HG03439 (cell line): Measurements from ENCODE around the gene OTC.

Source experiments
- ATAC-seq: cut with Tn5 transposase; IDR thresholded peaks from one replicate; pipeline ENCODE4 v1.9.1; 2021; ENCODE audit warnings: mild to moderate bottlenecking, moderate library complexity; ENCODE audit not compliant: unreplicated experiment

OTC gene

DNA sequence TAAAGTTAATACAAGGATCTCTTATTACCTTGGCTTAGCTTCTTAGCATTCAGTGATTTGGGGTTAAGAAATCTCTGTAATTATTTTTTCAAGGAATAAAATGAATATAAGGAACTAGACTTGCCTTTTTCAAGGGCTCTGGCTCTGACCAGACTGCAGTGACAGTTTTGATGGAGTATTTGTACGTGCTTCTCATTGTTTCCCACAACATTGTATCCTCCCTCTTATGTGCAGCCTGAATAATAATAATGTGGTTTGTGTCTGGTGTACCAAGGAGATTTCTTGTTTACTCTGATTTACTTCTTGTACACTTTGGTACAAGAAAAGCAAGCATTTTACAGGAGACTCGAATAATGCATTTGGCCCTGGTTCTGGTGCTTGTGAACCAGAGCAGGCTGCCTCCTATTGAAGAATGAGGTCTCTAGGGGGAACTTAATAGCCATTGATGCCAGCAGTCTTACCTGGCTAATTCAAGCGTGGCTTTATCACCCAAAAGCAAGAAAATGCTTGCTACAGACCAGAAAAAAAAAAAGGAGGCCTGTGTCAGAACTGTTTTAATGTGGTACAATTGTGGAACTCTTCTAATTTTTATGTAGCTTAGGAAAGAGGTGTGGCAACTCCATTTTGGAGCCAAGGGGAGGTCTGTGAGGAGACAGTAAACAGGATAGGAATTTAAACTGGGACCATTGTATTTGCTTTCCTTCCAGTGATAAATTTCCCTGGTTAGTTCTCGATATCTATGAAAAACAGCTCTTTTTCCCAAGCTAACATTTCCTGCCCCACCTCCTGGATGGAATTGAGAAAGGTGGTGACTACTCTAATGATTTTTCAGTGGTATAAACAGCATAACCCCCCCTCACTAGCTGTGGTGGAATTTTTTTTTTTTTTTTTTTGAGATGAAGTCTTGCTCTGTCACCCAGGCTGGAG lies 5.6 kb downstream of the OTC start:
- no peak for ATAC-seq

DNA sequence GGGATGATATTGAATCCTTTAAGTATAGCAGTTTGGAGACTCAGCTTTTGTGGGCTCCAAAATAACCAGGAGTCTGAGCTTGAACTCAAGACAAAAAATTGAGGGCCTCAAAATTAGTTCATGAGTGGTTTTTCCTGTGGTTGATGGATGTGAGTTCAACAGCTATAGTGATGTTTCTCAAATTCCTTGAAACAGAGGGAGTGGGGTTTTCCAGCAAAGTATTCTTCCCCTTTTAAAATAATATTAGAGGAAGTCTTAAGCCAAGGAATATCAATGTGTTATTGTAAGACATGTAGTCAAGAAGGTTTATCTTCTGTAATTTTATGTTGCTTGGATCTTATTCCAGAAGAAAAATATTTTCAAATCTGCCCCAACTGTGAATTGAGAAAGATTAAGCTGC lies 10.6 kb downstream of the OTC start:
- no peak for ATAC-seq

DNA sequence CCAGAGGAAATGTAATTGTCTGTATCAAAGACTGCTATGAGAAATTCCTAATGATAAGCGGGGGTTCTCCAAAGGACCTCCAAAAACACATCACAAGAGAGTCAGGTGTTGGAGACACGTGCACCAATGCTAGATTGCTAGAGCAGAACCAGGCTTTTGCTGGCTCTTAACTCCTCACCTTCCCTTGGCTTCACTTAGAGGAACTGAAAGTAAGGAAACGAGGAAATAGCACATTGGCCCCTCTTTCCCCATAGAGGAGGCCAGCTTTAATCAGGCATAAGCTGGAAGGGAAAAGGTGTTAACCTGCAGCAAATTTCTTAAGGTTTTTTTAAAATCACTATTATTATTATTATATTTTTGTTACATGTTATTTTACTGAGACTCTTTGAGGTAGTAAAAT lies 13.6 kb downstream of the OTC start:
- ATAC-seq, result no peak

DNA sequence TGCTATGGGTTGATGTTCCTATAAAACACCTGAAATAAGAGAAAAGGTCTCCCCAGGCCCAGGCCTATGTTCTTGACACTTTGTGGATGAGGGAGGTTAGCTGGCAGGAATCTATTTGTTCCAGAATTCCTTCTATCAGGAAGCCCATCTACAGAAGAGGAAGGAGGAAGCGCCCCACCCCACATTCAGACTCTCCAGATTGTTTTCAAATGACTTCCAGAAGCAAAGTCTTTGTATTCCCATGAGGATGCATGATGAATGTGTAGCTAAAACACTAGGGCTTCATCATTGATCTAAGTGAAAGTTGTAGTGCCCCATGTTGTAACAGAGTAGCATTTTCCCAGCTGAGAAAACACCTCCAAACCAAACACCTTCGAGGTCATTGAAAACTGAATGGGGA lies 16.4 kb downstream of the OTC start:
- ATAC-seq, result no peak

DNA sequence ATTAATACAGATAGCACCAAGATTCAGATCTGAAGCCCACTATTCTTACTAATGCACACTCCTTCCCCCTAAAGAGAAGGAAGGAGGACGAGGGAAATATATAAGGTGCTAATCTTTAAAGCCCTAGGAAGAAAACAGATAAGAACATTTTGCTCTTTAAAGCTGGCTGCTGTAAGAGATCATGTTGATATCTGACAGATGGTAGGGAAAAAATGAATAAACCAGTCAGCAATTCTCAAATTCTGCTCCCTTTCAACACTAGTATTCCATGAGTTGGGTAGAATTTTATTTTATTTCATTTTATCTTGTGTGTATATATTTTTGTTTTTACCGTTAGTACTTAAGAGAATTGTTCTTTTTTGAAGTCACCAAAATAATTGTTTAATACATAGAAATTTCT lies 19.2 kb downstream of the OTC start:
- ATAC-seq, result no peak

DNA sequence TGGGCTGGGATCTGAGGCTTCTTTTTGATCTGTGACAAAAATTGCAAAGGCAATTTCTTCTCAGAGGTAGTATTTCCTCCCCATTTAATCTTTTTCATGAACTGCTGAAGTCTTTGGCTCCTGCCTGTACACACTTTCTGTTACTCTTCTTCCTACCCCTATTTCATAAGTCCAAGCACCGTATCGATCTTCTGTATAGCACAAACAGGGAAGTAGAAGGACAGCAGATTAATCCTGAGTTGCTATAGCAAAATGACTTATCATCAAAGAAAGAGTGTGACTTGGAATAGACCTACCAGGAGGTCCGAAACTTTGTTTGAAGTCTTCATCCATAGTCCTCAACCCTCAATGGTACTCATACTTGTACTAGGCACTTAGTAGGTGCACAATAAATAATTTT lies 22.0 kb downstream of the OTC start:
- ATAC-seq, result no peak

DNA sequence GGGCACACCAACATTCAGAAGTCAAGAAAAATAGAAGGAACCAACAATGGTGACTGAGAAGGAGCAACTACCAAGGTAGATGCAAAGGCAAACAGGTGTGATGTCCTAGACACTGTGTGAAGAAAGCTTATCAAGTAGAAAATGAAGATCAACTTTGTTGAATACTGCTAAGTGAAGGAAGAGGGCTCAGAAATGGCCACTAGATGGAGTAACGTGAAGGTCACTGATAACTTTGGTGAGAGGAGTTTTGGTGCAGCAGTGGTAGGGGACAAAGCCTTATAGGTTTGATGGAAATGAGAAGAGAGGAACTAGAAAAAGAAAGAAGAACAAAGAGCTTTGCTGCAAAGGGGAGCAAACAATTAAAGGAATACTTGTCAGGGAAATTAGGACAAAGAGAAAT lies 23.5 kb downstream of the OTC start:
- ATAC-seq, result no peak

DNA sequence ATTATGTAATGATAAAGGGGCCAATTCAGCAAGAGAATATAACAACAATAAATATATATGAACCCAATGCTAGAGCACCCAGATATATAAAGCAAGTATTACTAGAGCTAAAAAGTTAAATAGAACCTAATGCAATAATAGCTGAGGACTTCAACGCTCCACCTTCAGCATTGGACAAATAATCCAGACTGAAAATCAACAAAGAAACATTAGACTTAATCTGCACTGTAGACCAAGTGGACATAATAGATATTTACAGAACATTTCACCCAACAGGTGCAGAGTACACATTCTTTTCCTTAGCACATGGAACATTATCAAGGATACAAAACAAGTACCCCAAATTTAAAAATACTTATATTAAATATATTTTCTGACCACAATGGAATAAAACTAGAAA lies 24.3 kb downstream of the OTC start:
- no peak for ATAC-seq

DNA sequence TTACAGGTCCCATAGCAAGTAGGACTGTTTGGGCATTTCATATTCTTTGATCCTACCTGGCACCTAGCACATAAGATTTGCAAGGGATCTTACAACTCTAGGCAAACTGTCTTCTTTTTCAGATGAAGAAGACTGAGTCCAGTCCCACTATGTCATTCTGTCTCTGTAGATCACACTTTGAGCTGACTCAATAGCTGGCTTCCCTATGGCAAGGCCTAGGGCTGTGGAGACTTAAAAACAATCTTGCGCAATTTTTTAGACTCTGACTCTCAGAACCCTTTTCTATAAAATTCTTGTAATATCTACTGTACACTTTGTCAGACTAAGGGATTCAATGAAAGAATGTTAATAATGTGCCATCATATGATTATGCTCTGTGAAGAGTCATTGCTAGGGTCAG lies 26.7 kb downstream of the OTC start:
- no peak for ATAC-seq

DNA sequence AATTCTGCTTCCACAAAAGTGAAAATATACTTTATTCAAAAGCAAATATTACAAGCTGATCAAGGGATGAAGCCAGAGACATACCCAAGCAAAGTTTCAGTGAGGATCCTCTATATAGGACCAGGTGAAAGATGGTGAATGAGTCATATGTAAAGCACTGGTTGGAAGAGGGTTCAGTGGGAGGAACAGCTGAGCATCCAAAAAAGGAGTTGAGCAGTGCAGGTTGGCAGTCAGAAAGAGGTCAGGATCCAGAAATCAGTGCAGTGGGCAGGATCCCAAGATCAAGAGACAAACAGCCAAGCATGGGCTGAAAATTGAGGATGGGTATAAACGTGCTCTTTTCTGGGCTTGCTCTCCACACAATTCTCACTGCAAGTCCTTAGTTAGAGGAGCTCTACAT lies 30.3 kb downstream of the OTC start:
- ATAC-seq, result no peak

DNA sequence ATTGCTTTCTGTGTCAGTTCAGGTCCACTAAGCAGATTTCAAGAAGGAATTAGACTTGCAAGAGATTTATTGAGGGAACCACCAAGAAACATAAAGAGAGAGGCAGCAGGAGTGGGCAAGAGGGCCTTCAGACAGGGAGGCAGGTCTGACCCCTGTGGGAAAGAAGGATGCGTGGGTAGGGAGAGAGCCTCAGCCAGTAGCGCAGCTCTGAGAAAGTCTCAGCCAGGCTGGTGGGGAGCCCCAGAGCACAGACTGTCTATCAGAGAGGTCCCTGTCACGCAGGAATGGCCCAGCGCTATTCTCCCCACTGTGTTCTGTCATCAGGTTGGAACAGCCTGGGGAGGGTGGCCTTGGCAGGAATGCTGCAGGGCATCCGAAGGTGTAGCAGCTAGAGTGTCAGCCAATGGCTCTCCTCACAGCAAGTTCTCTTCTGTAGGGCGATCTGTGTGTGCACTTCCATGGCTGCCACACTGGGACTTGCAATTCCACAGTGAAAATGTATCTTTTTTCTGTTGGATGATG lies 48.0 kb downstream of the OTC start:
- ATAC-seq, result no peak

DNA sequence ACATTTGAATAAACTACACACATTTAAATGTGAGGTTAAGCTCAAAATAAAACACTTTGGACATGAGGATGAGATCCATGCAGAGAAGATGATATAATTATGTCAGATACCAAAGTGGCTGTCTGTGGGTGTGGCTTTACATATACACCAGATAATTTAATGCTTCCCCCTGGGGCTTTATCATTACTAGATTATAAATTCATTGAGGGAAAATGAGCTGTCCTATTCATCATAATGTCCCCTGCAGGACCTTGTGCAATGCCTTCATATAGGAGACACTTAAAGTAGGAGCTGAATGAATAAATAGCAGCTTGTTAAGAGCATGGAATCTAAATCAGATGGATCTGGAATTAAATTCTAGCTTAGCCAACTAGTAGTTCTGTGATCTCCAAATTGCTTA lies 49.7 kb downstream of the OTC start:
- ATAC-seq, result no peak

DNA sequence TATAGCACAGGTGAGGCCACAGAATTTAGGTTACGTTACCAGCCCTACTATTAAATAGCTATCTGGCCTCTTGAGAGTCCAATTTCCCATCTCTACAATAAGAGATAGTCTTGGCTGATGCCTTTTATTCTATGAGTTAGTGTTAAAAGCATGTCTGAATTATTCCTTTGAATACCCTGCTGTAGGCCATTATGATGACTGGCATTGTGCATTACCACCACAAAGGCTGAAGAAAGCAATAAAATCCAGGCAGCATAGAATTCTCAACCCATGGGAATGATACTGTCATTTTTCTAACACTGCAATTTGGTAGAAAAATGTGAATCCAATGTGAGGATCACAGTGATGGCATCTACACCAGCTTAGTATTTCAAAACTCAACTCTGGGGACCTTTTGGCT lies 51.4 kb downstream of the OTC start:
- no peak for ATAC-seq

DNA sequence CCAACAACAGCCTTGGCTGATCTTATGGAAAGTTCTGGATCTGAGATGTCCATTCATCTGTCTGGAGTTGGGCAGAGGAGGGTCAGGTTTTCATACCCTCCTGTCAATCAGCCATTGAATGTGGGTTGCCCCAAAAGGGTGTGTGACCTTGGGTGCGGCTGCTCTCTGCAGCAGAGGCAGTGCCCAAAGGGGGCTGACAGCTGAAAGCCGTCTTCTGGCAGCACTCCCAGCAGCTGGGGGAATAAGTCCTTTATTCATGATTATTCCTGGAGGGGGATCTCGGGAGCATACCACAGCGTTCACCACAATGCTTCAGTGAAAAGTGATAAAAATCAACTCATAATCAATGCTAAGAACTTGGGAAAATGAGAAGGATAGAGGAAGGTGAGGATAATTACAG lies 54.7 kb downstream of the OTC start:
- no peak for ATAC-seq

DNA sequence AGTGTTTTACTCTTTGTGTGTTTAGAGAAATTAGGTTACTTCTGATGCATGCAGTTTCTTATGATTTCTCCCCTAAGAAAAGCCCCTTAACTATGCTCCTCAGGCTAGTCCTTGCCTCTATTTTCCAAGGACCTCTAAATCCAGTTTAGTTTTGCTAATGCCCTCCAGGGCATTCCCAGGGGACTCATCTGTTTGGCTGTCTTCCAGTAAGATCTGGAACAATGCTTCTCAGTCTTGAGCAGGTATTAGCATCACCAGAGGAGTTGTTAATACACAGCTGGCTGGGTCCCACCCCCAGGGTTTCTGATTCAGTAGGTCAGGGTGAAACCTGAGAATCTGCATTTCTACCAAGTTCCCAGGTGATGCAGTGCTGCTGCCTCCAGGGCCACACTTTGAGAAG lies 56.9 kb downstream of the OTC start:
- ATAC-seq, result no peak

DNA sequence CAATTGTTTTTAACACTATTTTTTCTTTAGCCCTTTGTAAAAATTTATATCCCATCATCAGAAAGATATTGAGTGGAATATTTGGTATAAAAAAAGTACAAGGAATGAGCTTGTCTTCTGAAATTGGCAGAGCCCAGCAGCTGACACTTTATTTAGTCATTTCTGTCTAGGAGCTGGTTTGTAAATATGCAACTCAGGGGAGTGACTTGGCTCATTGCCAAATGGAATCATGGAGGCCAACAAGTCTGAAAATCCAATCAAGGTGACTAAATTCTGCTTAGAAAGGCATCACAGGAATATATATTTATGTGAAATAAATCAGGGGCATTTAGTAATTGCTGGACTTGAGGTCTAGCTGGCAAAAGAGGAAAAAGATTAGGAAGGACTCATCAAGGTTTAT lies 74.4 kb downstream of the OTC start:
- ATAC-seq, result no peak

DNA sequence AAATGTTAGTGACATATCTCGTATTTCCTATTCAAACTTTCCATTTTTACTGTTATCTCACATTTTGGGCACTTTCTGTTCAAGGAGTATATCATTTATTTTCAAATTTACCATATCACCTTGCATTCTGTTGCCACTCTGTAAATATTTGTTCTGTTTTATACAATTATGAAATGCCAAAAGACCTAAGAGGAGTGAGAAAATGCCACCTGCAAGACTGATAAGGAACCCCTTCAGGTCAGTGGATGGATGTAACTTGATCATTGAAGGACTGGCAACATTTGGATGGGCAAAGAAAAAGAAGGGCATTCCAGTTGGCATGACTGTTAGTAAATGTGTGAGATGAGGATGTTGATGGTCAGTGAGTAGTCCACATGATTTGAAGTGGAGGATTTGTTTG lies 79.1 kb downstream of the OTC start:
- no peak for ATAC-seq

DNA sequence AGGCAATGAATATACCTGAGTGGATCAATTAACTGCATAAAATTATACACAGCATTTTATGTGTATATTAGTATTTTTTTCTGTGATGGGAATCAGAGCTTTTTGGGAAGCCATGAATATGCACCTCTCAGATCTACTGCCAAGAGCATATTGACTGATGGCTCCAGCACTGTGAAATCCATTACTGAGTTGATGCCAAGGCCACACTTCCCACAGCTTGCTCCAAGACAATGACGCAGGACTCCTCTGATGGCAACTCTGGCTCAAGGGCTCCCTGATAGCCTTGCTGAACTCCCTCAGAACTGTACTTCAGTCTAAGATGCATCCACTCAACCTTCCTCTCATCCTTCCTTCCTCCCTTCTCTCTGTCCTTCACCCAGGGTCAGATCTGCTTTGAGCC lies 82.7 kb downstream of the OTC start:
- no peak for ATAC-seq

DNA sequence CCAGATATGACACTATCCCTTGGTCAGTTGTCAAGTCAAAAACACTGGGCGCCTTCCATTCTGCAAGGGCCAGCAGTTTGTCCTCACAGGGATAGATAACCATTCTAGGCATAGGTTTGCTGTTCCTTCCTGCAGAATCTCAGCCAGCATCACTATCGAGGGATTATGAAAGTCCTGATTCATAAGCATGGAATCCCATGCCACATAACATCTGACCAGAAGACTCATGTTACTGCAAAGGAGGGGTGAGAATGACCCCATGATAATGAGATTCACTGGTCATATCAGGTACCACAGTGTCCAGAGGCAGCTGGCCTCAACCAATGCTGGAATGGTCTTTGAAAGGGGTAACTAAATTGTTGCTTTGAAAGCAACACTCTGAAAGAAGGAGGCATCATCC lies 84.7 kb downstream of the OTC start:
- ATAC-seq, result no peak

DNA sequence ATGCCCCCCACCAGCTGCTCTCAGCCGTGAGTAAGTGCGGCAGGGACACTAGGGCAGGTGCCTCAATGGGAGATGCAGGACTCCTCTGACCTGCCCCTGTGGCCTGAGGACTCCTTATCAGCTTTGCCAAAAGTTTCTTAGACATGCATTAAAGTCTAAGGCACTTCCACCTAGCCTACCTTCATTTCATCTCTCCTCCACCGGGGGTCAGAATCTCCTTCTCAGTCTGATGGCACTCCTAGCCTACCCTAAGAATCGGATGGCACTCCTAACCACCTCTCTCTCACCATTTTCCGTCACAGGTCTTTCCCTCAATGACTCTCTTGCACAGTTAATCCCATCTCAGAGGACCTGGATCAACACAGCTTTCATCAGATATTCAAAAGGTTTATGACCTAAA lies 85.9 kb downstream of the OTC start:
- no peak for ATAC-seq

DNA sequence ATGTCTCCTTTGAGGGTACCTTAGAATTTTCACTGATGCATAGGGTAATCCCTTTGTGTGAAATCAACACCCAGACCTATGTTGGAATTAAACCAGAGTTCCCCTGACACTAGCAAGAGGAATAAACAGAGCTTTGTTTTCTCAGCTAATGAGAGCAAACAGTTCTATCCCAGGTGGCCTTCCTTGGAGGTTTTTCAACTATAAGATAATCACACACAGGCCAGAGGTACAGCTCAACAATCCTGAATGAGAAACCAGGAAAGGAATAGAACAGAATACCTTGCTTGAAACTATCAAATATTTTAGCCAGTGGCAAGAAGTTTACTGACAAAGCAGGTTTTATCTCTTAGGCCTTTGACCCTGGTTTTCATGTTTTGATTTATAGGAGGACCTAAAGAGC lies 100.2 kb downstream of the OTC start:
- no peak for ATAC-seq

DNA sequence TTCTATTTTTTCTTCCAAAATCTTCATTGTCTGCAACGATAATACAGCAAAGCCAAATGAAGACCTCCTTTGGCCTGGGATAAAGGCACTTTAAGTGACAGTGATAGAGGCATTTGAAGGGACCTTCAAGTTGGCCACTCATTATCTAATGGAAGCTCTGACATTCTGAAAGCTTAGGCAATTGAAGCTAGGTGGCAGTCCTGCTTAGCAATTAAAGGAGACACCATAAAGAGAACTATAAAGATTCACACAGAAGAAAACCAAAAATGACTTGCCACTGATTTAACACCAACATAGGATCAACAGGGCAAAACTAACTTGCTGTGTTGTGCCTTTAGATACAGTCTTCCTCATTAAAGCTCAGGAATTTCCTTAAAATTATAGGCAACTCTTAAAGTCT lies 105.7 kb downstream of the OTC start:
- ATAC-seq, result no peak

DNA sequence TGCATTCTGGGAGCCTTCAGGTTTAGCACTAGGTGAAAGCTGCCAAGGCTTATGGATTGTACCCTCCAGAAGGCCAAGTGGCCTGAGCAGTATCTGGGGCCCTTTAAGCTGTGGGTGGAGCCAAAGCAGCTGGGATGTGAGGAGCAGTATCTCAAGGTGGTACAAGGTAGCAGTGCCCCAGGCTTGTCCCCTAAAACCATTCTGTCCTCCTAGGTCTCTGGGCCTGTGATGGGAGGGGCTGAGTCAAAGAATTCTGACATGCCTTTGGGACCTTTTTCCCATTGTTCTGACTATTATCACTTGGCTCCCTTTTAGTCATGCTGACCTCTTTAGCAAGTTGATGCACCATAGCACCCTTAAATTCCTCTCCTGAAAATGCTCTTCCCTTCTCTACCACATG lies 109.9 kb downstream of the OTC start:
- ATAC-seq, result no peak
